ENCODE results near the gene CDC34.

CDC34 gene

DNA sequence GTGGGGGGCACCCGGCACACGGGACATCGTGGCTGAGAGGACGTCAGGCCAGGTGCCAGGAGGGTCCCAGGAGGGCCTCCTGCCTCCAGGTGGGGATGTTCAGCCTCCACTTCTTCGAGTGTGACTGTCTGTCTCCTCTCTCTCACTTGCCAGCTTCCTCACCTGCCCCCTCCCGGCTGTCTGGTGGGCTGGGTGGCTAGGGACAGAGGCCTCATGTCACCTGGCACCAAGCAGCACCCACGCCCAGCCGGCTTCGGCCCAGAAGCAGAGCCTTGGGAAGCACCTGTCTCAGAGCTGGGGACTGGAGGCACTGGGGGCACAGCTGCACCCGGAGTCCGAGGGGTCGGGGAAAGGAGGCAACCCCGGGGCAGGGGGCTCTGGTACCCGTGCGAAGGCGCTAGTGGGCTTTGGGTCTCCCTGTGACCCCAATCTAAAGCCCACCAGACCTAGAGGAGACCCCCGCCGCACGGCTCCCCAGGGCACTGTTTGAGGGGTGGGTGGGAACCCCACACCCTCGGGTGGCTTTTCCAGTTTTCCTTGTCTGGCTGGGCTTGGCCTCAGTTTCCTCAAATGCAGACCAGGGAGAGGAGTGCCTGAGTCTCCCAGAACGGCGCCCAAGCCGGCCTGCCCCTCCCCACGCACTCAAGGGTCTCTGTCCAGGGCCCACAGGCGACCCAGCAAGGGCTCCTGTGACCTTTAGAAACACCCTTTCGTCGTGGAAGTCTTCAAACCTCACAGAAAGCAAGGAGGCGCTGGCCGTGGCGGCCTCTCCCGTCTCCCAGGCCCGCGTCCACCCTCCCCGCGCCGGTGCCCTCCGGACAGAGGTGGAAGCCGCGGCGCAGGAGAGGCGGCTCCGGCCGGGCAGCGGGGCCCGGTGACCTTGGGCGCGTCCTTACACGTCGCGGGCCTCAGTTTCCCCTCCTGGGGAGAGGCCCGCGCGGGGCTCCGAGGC is 57.5 kb downstream of the CDC34 start:
- DNase-seq (ENCODE audit: low spot score), result no peak

DNA sequence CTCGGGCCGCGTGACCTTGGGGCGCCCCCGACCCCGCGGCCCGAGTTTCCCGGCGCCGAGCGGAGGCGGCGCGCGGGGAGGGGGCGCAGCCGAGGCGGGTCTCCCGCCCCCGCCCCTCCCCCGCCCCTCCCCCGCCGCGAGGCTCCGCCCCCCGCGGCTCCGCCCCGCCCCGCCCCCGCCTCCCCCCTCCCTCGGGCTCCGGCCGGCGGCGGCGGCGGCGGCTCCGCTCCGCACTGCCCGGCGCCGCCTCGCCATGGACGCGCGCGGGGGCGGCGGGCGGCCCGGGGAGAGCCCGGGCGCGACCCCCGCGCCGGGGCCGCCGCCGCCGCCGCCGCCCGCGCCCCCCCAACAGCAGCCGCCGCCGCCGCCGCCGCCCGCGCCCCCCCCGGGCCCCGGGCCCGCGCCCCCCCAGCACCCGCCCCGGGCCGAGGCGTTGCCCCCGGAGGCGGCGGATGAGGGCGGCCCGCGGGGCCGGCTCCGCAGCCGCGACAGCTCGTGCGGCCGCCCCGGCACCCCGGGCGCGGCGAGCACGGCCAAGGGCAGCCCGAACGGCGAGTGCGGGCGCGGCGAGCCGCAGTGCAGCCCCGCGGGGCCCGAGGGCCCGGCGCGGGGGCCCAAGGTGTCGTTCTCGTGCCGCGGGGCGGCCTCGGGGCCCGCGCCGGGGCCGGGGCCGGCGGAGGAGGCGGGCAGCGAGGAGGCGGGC is 58.3 kb downstream of the CDC34 start, which contains the start of gene HCN2:
Gene HCN2, plus strand, starts transcription at position 189 of the 703 bp plus-strand sequence. Its CDS starts 65 bp downstream, at position 254.
- no peak for DNase-seq (ENCODE audit: low spot score)

DNA sequence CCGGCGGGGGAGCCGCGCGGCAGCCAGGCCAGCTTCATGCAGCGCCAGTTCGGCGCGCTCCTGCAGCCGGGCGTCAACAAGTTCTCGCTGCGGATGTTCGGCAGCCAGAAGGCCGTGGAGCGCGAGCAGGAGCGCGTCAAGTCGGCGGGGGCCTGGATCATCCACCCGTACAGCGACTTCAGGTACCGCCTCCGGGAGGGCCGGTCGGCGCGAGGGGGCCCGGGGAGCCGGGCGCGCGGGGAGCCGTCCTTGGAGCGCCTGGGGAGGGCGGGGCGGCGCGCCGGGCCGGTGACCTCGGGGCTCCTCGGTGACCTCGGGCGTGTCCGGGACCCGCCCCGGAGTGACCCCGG is 58.8 kb downstream of the CDC34 start:
- no peak for DNase-seq (ENCODE audit: low spot score)

DNA sequence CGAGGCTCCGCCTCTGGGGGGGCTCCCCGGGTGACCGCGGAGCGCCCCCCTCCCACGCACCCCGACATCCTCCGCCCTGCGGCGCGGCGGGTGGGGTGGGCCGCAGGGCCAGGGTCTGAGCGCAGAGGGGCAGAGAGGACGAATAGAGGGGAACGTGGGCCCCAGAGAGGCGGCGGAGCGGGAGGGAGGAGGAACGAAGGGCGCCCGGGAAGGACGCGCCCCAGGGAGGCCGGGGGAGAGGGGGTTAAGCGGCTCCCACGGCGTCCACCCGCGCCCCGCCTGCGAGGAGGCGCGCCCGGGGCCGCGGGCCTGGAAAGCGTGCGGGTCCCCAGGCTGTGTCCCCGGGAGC is 59.2 kb downstream of the CDC34 start:
- DNase-seq (ENCODE audit: low spot score), result no peak

DNA sequence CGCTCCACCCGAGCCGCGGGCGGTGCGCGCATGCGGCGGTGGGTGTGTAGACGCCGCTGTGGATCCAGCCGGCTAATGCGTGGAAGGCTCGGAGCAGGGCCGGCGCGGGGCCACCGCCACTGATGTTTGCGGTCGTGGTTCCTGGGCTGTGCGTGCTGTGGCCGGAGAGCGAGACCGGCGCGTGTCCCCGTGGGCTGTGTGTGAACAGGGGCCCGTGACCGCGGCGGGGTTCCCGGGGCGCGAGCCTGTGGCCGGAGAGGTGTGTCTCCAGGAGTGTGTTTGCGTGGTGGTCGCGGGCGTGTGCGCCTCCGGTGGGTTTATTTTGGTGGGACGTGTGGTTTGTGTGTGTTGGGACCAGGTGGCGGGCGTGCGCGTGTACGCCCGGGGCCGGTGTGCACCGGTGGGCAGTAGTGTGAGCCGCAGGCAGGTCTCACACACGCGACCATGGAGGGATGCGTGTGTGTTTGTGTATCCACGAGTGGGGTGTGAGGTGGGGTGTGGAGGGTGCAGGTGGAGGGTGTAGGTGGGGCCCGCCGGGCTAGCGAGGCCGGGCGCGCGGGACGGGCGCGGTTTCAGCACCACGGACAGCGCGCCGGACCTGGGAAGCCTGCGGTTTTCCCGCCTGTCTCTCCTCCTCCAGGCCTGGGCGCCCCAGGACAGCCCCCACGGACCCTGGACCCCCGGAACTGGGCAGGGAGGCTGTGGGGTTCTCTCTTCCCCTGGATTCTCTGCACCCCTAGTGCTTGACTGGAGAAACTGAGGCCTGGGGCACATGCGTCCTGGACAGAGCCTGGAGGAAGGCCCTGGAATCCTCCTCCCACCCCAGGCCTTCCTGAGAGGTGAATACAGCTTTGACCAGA is 59.8 kb downstream of the CDC34 start:
- no peak for DNase-seq (ENCODE audit: low spot score)

Measured in LoVo (cell line).